Measurements from ENCODE around the gene LCLAT1.
A peak's percentile ranks its signal among the peaks of the same experiment; 100 is the strongest.

Gene LCLAT1

DNA sequence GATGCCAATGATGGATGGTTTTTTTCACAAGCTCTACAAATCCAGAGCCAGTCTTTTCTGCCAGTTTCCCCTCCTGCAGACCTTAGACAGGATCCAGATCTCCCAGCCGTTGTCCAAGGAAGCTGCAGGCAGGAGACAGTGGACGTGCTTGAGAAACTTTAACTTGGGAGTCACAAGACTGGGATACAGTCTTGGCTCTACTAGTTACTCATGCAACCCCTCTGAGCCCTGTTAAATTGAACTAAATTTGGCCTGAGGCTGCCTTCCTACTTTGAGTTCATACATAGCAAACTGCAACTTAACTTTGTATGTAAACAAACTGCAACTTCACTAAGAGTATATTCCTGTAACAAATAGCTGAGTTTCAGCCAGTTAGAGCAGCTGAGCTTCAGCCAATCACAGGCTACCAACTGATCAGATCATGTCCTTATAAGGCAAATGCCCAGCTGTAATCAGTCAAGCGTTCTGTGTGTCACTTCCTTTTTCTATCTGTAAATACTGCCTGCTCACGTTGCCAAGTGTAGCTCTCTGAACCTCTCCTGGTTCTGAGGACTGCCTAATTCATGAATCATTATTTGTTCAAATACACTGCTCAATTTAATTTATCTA, 219.3 kb downstream of the LCLAT1 start:
- in situ Hi-C loops (cut with HindIII; ENCODE audit: low pct_ligation_motif_present, low pct_unique_long_range_greater_than_20kb, low sequenced_read_pairs), result loop anchor here (25.0 kb wide), 1 partner anchor 454 kb away; no protein-coding TSS in a partner anchor
- peak; percentile 58 for DNase-seq

DNA sequence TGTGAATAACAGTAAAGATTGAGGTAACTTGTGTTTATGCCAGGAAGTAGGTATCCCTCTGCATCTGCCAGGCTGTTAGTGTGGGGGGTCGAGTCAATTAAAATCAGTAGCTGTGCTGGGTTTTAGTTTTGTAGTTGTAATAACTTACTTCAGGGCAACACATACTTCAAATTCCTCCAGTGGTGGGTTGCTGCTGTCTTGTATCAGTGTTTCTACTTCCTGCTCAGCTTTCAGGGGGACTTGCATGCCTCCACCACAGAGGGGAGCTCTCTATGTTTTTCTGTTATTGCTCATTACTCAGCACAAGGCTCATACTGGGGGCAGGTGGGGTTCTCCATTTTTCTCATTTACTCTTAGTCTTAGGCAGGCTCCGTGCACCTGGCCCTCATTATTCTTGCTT, 223.4 kb downstream of the LCLAT1 start:
- in situ Hi-C loops (cut with HindIII; ENCODE audit: low pct_ligation_motif_present, low pct_unique_long_range_greater_than_20kb, low sequenced_read_pairs), result loop anchor here (25.0 kb wide), 1 partner anchor 458 kb away; no protein-coding TSS in a partner anchor

DNA sequence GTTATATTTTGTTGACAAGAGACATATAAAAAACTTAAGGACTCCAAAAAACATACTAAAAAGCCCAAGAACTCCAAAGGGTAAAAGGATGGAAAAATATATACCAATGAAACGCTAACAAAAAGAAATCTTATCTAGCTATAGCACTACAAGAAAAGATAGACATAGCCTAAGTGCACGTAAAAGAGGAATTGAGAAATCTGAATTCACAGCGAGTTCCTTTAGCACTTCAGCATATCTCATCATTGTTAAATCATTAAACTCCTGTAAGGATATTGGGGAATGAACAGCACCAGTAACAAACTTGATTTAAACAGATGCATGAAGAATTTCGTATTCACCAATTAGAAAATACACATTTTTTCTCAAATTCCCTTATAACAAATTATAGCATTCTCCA, 226.1 kb downstream of the LCLAT1 start:
- no peak for DNase-seq
- in situ Hi-C loops (cut with HindIII; ENCODE audit: low pct_ligation_motif_present, low pct_unique_long_range_greater_than_20kb, low sequenced_read_pairs), result loop anchor here (25.0 kb wide), 1 partner anchor 461 kb away; no protein-coding TSS in a partner anchor

More for the DNA sequence above, 223.4 kb downstream of the LCLAT1 start:
- DNase-seq, result no peak

DNA sequence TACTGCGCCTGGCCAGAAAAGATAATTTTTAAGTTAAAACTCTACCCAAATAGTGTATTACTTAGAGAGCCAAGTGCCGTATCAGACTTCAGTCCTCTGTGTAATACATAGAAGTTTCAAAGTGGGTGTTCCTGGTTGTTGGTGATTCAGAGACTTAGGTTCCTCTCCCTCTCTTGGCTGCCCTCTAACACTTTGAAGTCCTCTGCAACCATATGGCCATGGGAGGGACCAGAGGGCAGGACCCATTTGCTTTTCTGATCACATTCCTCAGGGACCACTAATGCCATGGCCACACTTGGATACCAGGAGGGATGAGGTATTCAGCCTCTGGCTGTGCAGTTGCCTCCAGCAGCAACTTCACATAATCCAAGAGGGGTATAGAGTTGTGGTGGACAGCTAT, 228.7 kb downstream of the LCLAT1 start:
- in situ Hi-C loops (cut with HindIII; ENCODE audit: low pct_ligation_motif_present, low pct_unique_long_range_greater_than_20kb, low sequenced_read_pairs), result no loop called here

DNA sequence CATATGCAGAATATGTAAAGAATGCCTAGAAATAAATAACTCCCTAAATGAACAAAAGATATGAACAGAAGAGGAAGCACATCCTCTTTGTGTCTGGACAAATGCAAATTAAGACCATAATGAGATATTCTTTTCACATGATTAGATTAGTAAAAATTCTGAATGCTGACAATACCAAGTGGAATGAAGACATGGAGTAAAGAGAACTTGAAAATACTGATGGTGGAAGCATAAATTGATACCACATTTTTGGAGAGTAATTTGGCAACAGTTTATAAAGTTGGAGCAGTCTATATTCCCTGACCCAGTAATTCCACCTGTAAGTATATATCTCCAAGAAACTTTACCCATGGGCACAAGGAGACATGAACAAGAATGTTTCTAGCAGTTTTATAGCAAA, 230.2 kb downstream of the LCLAT1 start:
- in situ Hi-C loops (cut with HindIII; ENCODE audit: low pct_ligation_motif_present, low pct_unique_long_range_greater_than_20kb, low sequenced_read_pairs), result no loop called here

More for the DNA sequence above, 228.7 kb downstream of the LCLAT1 start:
- no peak for DNase-seq

DNA sequence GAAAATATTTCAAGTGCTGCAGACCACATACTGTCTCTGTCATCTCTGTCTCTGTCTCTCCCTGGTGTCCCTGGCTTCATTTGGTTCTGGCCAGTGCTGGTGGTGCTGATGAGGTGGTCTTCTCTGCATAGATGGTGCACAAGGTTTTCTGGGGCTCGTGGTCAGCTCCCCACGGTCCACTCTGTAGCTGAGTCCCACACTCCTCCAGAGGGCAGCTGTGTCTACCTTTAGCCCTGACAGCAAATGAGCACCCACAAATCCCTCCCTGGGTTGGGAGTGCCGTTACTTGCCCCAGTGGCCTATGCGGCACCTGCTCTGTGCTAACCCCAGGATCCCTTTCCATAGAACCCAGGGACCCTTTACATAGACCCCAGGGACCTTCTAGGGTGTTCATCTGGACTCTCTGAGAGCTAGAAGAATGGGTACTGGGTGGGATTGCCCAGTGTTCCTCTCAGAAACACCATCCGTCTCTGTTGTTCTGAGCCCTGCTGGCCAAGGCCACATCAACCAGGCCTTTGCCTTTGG, 230.9 kb downstream of the LCLAT1 start:
- in situ Hi-C loops (cut with HindIII; ENCODE audit: low pct_ligation_motif_present, low pct_unique_long_range_greater_than_20kb, low sequenced_read_pairs), result no loop called here

More for the DNA sequence above, 230.2 kb downstream of the LCLAT1 start:
- no peak for DNase-seq

DNA sequence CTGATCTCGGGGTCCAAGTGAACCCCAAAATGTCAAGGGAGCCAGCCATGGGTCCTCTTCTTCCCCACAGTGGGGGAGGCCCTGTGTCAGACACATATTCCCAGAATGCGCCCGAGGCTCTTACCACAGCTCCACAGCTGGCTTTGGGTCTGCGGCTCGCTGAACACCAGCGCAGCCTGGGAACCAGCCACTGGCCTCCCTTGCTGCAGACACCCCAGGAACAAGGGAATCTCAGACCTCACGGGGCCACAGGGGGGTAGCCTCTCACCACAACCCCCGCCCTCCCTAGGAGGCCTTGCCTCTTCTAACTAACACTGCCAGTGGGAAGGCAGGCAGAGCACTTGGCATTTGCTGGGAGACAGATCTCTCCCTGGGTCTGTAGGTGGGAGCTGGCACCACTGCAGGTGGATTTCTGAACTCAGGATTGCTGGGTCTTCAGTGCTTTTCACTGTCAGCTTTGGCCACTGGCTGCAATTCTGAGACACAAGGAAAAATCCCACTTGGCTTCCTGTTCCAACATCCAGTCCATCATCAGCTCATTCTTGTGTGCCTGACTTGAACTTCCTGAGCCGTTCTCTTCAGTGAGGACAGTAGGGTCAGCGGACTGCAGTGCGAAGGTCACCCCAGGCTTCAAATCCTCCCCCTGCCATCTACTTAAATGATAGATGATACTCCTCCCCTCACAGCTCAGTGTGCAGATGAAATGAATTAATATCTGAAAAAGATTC, 231.5 kb downstream of the LCLAT1 start:
- DNase-seq, result no peak
- in situ Hi-C loops (cut with HindIII; ENCODE audit: low pct_ligation_motif_present, low pct_unique_long_range_greater_than_20kb, low sequenced_read_pairs), result no loop called here

More for the DNA sequence above, 230.9 kb downstream of the LCLAT1 start:
- DNase-seq, result no peak

DNA sequence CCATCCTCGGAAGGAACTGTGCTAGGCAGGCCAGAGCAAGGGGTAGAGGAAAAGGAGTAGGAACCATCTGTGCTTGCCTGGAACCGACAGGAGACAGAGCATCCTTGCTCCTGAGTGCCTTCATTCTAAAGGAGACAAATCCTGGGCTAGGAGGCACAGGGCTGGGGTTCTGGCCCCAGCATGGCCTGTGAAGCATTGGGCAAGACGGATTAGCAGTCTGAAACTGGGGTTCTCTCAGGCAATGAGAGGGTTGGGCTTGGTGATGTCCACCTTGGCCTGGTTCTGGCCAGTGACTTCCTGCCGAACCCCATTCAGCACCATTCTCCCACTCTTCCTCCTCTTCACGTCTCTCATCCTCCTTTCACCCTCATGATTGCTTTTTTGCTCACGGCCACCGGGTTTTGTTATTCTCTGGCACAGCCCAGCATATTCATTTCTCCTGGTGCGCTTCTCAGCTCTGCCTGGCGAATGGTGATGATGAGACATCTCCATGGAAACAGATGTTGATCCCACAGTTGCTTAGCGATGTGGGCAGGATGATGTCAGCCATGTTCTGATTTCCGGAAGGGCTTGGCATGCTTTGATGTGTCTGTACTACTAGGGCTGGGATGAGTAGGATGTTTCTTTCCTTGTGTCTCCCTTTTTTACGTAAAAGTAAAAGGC, 232.5 kb downstream of the LCLAT1 start:
- in situ Hi-C loops (cut with HindIII; ENCODE audit: low pct_ligation_motif_present, low pct_unique_long_range_greater_than_20kb, low sequenced_read_pairs), result no loop called here
- DNase-seq, result no peak

DNA sequence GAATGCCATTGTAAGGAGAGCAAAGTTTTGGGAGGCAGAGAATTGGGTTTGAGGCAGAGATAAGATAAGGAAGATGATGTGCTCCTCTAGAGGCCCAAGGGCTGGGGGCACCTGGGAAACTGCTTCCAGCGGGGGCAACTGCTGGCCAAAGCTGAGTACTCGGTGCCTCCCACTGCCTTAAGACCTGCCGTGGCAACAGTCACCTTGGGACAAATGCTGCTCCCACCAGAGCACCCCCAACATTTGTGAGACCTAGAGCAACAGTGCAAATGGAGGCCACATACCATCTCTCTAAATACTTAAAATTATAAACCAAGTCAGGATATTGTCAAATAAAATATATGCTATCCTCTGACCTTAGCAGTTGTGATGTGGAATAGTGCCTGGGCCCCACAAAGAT, 233.1 kb downstream of the LCLAT1 start:
- in situ Hi-C loops (cut with HindIII; ENCODE audit: low pct_ligation_motif_present, low pct_unique_long_range_greater_than_20kb, low sequenced_read_pairs), result no loop called here

DNA sequence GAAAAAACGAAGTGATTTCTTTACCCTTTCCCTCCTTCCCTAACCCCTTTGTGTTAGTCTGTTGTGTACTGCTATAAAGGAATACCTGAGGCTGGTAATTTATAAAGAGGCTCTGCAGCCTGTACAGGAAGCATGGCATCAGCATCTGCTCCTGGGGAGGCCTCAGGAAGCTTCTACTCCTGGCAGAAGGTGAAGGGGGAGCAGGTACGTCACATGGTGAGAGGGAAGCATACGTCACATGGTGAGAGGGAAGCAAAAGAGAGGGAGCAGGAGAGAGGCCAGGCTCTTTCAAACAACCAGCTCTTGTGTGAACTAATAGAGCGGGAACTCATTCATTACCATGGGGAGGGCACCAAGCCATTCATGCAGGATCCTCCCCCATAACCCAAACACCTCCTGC, 234.0 kb downstream of the LCLAT1 start:
- in situ Hi-C loops (cut with HindIII; ENCODE audit: low pct_ligation_motif_present, low pct_unique_long_range_greater_than_20kb, low sequenced_read_pairs), result no loop called here
- no peak for DNase-seq

More for the DNA sequence above, 233.1 kb downstream of the LCLAT1 start:
- no peak for DNase-seq

DNA sequence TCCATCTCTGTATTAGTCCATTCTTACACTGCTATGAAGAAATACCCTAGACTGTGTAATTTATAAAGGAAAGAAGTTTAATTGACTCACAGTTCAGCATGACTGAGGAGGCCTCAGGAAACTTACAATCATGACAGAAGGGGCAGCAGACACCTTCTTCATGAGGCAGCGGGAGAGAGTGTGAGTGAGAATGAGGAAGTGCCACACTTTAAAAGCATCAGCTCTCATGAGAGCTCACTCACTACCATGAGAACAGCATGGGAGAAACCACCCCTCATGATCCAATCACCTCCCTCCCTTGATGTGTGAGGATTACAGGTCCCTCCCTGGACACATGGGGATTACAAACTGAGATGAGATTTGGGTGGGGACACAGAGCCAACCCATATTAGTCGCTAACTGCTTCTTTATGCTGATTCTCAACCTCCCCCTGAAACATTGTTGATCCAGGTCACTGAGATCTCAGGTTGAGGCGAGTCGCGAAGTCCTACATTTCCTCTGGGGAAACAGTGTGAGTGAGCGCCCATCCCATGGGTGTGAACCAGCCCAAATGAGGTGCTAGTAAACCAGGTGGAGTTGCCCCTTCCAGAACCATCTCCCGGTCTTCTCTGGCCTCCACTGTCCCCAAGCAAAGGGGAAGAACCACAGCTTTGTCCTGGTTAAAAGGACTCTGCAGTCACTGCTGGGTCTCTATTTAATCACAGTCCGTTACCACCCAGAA, 236.3 kb downstream of the LCLAT1 start:
- no peak for DNase-seq
- in situ Hi-C loops (cut with HindIII; ENCODE audit: low pct_ligation_motif_present, low pct_unique_long_range_greater_than_20kb, low sequenced_read_pairs), result no loop called here

DNA sequence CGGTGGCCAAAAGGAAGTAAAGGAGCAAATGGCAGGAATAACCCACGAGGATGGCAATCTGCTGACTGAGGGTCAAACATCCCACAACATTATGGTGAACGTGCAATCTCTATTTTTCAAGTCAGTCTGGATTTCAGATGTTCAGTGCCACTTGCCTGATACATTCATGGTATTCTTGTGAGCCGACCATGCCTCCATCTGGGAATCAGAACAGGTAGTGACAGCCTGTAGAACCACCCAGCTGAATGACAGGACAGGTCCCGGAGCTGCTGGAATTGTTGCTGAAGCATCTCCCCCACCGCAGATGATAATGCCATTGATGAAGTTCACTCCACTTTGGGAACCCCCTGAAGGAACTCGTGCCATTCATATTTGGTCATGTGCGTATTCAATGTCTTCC, 237.0 kb downstream of the LCLAT1 start:
- in situ Hi-C loops (cut with HindIII; ENCODE audit: low pct_ligation_motif_present, low pct_unique_long_range_greater_than_20kb, low sequenced_read_pairs), result no loop called here
- no peak for DNase-seq

DNA sequence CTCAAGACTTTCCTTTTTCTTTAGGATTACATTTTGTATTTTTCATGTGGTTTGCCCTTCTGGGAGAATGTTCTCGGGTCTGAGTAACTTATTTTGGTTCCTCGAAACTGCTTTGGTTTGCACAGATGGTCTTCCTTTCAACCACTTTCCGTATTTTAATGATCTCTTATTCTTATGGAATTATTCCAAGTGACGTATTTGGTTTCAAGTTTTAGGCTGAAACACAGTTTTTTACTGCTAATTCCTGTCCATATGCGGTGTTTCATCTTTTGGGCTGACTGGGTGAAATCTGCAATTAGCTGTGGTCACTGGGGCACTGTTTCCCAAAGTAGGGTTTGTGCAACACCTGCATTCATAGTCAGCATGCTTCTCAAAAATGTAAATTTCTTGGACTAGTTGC, 237.5 kb downstream of the LCLAT1 start:
- in situ Hi-C loops (cut with HindIII; ENCODE audit: low pct_ligation_motif_present, low pct_unique_long_range_greater_than_20kb, low sequenced_read_pairs), result no loop called here
- no peak for DNase-seq

DNA sequence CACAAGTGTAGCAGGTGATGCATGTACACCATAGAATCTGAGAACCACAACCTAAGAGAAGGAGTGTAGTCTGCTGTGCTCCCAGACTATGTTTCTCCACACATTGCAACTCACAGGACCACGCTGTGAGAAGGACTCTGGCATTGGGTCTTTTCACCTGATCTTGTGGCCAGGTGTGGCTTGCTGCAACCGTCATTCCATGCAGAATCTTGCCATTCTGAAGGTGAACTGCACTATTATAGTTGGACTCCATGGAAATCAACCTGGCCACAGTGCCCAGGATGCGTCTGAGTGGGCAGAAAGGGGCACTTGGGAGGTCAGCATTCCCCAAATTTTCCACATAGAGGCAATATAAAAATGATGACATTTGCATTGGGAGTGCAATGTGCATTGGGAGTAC, 237.9 kb downstream of the LCLAT1 start:
- DNase-seq, result no peak
- in situ Hi-C loops (cut with HindIII; ENCODE audit: low pct_ligation_motif_present, low pct_unique_long_range_greater_than_20kb, low sequenced_read_pairs), result no loop called here

DNA sequence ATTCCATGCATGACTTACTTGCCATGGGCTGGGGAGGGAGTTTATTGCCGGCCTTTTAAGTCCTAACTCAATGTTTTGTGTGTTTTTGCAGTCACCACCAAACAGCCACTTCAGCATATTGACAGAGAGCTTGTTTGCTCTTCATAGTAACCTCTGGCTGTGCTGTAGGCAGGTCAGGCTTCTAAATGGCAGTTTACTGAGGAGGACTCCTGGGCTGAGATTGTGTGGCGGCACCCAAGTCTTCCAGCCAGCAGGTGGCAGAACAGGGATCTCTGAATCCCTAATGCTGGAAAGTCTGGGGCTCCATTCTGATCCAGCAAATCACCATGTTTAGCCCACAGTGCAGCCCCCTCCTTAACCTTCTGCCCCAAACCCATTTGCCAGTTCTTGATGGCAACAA, 239.0 kb downstream of the LCLAT1 start:
- in situ Hi-C loops (cut with HindIII; ENCODE audit: low pct_ligation_motif_present, low pct_unique_long_range_greater_than_20kb, low sequenced_read_pairs), result no loop called here
- DNase-seq, result peak; percentile 28

DNA sequence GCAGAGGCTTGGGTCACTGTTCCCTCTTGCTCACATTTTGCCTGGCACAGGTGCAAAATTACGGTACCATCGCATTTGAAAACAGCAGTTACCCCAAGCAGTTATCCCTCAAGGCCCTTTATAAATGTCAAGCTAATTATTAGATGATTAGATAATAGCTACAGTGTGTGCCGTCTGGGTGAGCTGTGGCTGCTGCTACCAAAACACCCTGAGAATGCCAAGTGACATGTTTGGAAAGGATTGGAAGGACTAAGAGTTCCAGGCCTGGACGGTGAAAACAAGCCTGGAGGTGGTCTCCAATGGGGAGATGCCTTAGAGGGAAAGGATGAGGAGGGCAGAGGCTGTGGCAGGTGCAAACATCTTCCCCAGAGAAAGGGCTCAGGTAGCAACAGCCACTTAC, 239.6 kb downstream of the LCLAT1 start:
- in situ Hi-C loops (cut with HindIII; ENCODE audit: low pct_ligation_motif_present, low pct_unique_long_range_greater_than_20kb, low sequenced_read_pairs), result no loop called here
- no peak for DNase-seq

DNA sequence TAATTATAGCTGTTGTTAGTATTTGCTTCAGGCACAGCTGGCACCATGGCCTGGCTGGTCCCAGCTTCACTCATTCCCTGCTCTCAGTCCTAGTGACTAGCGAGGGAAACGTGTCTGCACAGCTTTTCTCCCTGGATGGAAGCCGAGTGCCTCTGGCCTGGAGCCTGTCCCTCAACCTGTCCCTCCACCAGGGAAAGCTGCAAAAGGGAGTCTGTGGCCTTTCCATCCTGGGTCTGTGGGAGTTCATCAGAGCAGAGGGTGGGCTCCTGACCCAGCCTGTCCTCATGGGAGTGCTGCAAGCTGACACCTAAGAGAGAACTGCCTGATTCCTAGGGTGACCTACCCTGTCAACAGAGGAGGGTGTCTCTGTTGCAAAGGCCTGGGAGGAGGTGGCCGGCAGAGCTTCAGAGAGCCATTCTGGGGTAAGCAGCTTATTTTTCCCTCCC, 241.9 kb downstream of the LCLAT1 start:
- in situ Hi-C loops (cut with HindIII; ENCODE audit: low pct_ligation_motif_present, low pct_unique_long_range_greater_than_20kb, low sequenced_read_pairs), result no loop called here

DNA sequence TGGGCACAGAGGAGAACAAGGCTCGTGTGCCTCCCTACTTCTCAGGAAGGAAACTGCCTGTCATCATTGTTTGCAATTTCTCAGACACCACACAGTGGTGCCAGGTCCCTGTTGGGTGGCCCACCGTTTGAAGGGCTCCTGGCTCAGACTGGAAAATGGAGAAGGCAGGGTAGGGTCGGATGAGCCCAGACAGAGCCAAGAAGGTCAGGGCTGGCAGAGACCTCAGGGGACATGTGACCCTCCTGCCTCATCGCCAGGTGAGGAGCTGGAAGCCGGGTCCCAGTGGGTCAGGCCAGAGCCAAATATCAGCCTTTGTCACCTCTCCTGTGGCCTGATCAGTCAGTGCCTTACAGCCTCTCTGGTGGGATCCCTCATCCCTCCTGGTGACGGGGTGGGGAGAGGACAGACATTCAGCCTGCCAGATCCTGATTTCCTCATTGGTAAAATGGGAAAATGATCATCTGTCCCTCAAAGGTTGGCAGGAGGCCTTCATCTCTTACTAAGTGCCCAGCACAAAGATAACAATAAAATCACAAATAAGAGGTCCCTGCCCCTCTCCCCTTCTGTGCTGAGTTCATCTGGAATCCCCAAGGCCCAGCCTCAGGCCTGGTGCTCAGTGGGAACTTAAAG, 242.6 kb downstream of the LCLAT1 start:
- in situ Hi-C loops (cut with HindIII; ENCODE audit: low pct_ligation_motif_present, low pct_unique_long_range_greater_than_20kb, low sequenced_read_pairs), result no loop called here
- DNase-seq, result no peak

More for the DNA sequence above, 241.9 kb downstream of the LCLAT1 start:
- no peak for DNase-seq
